Activated CD4-positive, alpha-beta T cell treated with anti-CD3 and anti-CD28 coated beads for 24 hours (primary cell): ENCODE measurements around the gene TGFBR2.
"Not testable (repeated sequence)": the region's sequence is repeated elsewhere in the genome, so short reads cannot be mapped to it uniquely, and the experiment has no call there.

Source experiments
- DNase-seq, 2 donors: peaks; one replicate each; pipeline ENCODE4 v3.0.0-alpha.2; 2020; ENCODE audit warnings: low read depth in 2 of 2

The TGFBR2 gene

GRCh38 chr3:30657914-30658313 lies 51.5 kb downstream of the TGFBR2 start:
- no peak for DNase-seq

- no peak for DNase-seq
These were observed 52.1 kb downstream of the TGFBR2 start for GRCh38 chr3:30658328-30659052.

GRCh38 chr3:30659270-30660130 lies 53.1 kb downstream of the TGFBR2 start:
- DNase-seq: no peak

- DNase-seq: no peak
These were observed 53.7 kb downstream of the TGFBR2 start for GRCh38 chr3:30660136-30660535.

- DNase-seq: no peak
These were observed 54.3 kb downstream of the TGFBR2 start for GRCh38 chr3:30660656-30661055.

GRCh38 chr3:30661098-30661873 lies 54.9 kb downstream of the TGFBR2 start:
- no peak for DNase-seq

GRCh38 chr3:30662836-30663235 lies 56.4 kb downstream of the TGFBR2 start:
- no peak for DNase-seq

- DNase-seq: no peak
These were observed 57.3 kb downstream of the TGFBR2 start for GRCh38 chr3:30663533-30664241.

- no peak for DNase-seq
These were observed 58.1 kb downstream of the TGFBR2 start for GRCh38 chr3:30664459-30664858.

- DNase-seq: no peak
These were observed 58.5 kb downstream of the TGFBR2 start for GRCh38 chr3:30664884-30665283.

GRCh38 chr3:30665539-30665938 lies 59.1 kb downstream of the TGFBR2 start:
- DNase-seq: no peak

- no peak for DNase-seq
These were observed 60.3 kb downstream of the TGFBR2 start for GRCh38 chr3:30666572-30667279.

- no peak for DNase-seq
These were observed 60.9 kb downstream of the TGFBR2 start for GRCh38 chr3:30667280-30667651.

- DNase-seq: no peak
These were observed 61.7 kb downstream of the TGFBR2 start for GRCh38 chr3:30668051-30668609.

- DNase-seq: not testable (repeated sequence)
These were observed 63.0 kb downstream of the TGFBR2 start for GRCh38 chr3:30669360-30669934.

- no peak for DNase-seq
These were observed 63.9 kb downstream of the TGFBR2 start for GRCh38 chr3:30670292-30670691.

GRCh38 chr3:30671527-30672286 lies 65.3 kb downstream of the TGFBR2 start:
- DNase-seq: no peak

- DNase-seq: no peak
These were observed 65.9 kb downstream of the TGFBR2 start for GRCh38 chr3:30672287-30672735.

GRCh38 chr3:30672959-30673358 lies 66.6 kb downstream of the TGFBR2 start:
- DNase-seq: no peak
